CD14-positive monocyte (primary cell): ENCODE results near the gene MS4A14. TPM values are rescaled to one million over a fixed set of nuclear protein-coding genes. Genes with fewer than 3 reads are reported as not detected.

Experiments used
- DNase-seq, 3 donors: peaks; one replicate each; pipeline ENCODE4 v3.0.0-alpha.2; 2011 to 2022
- H2AFZ ChIP-seq: 2 replicates; pipeline ENCODE4 v1.6.0; 2012; ENCODE audit warnings: mild to moderate bottlenecking, low read depth, low read length, inconsistent platforms; ENCODE audit not compliant: insufficient read depth, poor library complexity, severe bottlenecking
- H3K27ac ChIP-seq, 2 donors: 1 replicate in 1 of 2; 2 replicates in 1 of 2; pipeline ENCODE4 v1.5.1; 2012 to 2013; ENCODE audit warnings: low read length in 2 of 2, control low read depth in 1 of 2, inconsistent platforms in 1 of 2, low read depth in 1 of 2, mild to moderate bottlenecking in 1 of 2
- H3K27me3 ChIP-seq, 2 donors: one replicate each; pipeline versions ENCODE4 v1.6.0 to v1.6.1; 2011 to 2013; ENCODE audit warnings: low read length in 2 of 2; ENCODE audit not compliant: control insufficient read depth in 2 of 2, insufficient read depth in 2 of 2
- H3K36me3 ChIP-seq, 2 donors: replicated peaks in 1 of 2; 1 replicate in 1 of 2; 2 replicates in 1 of 2; pipeline versions ENCODE4 v1.5.1 to v1.6.1; 2012 to 2013; ENCODE audit warnings: low read length in 2 of 2, control low read depth in 1 of 2, inconsistent platforms in 1 of 2, mild to moderate bottlenecking in 1 of 2; ENCODE audit not compliant: insufficient read depth in 2 of 2, control insufficient read depth in 1 of 2
- H3K4me1 ChIP-seq, 2 donors: 1 replicate in 1 of 2; 2 replicates in 1 of 2; pipeline versions ENCODE4 v1.5.1 to v1.6.1; 2012 to 2013; ENCODE audit warnings: low read length in 2 of 2, control low read depth in 1 of 2, inconsistent platforms in 1 of 2, mild to moderate bottlenecking in 1 of 2, moderate library complexity in 1 of 2; ENCODE audit not compliant: insufficient read depth in 2 of 2, control insufficient read depth in 1 of 2
- H3K4me2 ChIP-seq: replicated peaks from 2 replicates; pipeline ENCODE3; 2012; ENCODE audit warnings: low read length, moderate library complexity, mild to moderate bottlenecking; ENCODE audit not compliant: poor library complexity, severe bottlenecking; ENCODE audit errors: extremely low read depth
- H3K4me3 ChIP-seq, 3 experiments: fragments of 200-600 bp in 1 of 3; sonication (generic) in 1 of 3; replicated peaks in 1 of 3; 1 replicate in 2 of 3; 2 replicates in 1 of 3; pipeline ENCODE4 v1.5.1; 2011 to 2013; ENCODE audit warnings: low read length in 3 of 3, mild to moderate bottlenecking in 3 of 3, control low read depth in 2 of 3, low read depth in 2 of 3, inconsistent platforms in 1 of 3, moderate library complexity in 1 of 3
- H3K79me2 ChIP-seq: 2 replicates; pipeline ENCODE4 v1.6.0; 2012; ENCODE audit warnings: mild to moderate bottlenecking, control low read depth, inconsistent platforms, low read length, moderate library complexity; ENCODE audit not compliant: insufficient read depth
- H3K9ac ChIP-seq: 2 replicates; pipeline ENCODE4 v1.6.0; 2017; ENCODE audit warnings: low read length, mild to moderate bottlenecking; ENCODE audit not compliant: insufficient read depth, poor library complexity, severe bottlenecking
- H3K9me3 ChIP-seq, 2 donors: replicated peaks in 1 of 2; 1 replicate in 1 of 2; 2 replicates in 1 of 2; pipeline versions ENCODE4 v1.5.1 to v1.6.1; 2012 to 2013; ENCODE audit warnings: low read length in 2 of 2, control low read depth in 1 of 2; ENCODE audit not compliant: control insufficient read depth in 1 of 2, insufficient read depth in 1 of 2
- H4K20me1 ChIP-seq: 2 replicates; pipeline ENCODE4 v1.6.0; 2012; ENCODE audit warnings: mild to moderate bottlenecking, low read length, control low read depth, moderate library complexity; ENCODE audit not compliant: insufficient read depth
- H3K27ac Mint-ChIP-seq, 7 donors: one replicate each; pipeline ENCODE4 v1.8.0; 2020; ENCODE audit warnings: mild to moderate bottlenecking in 7 of 7, mixed read lengths in 7 of 7, moderate library complexity in 6 of 7, inconsistent platforms in 2 of 7
- H3K27me3 Mint-ChIP-seq, 3 donors: one replicate each; pipeline ENCODE4 v1.8.0; 2021 to 2022; ENCODE audit warnings: low read depth in 3 of 3, mild to moderate bottlenecking in 3 of 3, mixed read lengths in 3 of 3, moderate library complexity in 3 of 3, inconsistent platforms in 1 of 3
- H3K36me3 Mint-ChIP-seq, 2 donors: one replicate each; pipeline ENCODE4 v1.8.0; 2020; ENCODE audit warnings: mixed read lengths in 2 of 2, inconsistent platforms in 1 of 2, mild to moderate bottlenecking in 1 of 2
- H3K4me1 Mint-ChIP-seq: one replicate; pipeline ENCODE4 v1.8.0; 2020; ENCODE audit warnings: mild to moderate bottlenecking, mixed read lengths
- H3K4me3 Mint-ChIP-seq, 2 donors: one replicate each; pipeline ENCODE4 v1.8.0; 2020; ENCODE audit warnings: mild to moderate bottlenecking in 2 of 2, mixed read lengths in 2 of 2, moderate library complexity in 1 of 2
- H3K9me3 Mint-ChIP-seq, 7 donors: one replicate each; pipeline ENCODE4 v1.8.0; 2020 to 2022; ENCODE audit warnings: mixed read lengths in 7 of 7, mild to moderate bottlenecking in 6 of 7, moderate library complexity in 6 of 7, inconsistent platforms in 2 of 7
- WGBS: methylation state at CpG from one replicate; pipeline ENCODE4 v1.1.5; 2013; ENCODE audit warnings: missing lambda C conversion rate; ENCODE audit not compliant: insufficient coverage; 5-methylcytosine and 5-hydroxymethylcytosine counted together
- intact Hi-C, 2 donors: fragments of 100-400 bp; cut with micrococcal nuclease; formaldehyde crosslinking; loops; one replicate each; pipeline versions ENCODE4 v1.15.0 to v1.15.1; 2023
- polyA minus RNA-seq: library from RNA; depleted of rRNA, polyadenylated mRNA; stranded (reverse); fragments of >200 nt; gene quantifications from 2 replicates; pipeline ENCODE4 v1.2.3, GENCODE V29; 2012
- polyA plus RNA-seq, 3 donors: library from polyadenylated mRNA; depleted of rRNA in 1 of 3; unstranded in 2 of 3; stranded (reverse) in 1 of 3; fragments of 300-500 nt in 2 of 3; fragments of >200 nt in 1 of 3; fragmentation: Illumina TruSeq in 2 of 3; gene quantifications; 1 replicate in 2 of 3; 2 replicates in 1 of 3; pipeline ENCODE4 v1.2.3, GENCODE V29; 2012 to 2021
- total RNA-seq, 12 experiments: library from RNA in 1 of 12; stranded (reverse) in 1 of 12; fragments of 120-200 nt in 1 of 12; gene quantifications; one replicate each; pipeline ENCODE4 v1.2.4 and lab custom pipeline; 2013 to 2026; ENCODE audit warnings: mixed read lengths in 6 of 12, inconsistent platforms in 1 of 12
- TF ChIP-seq, protein P1 (sequence below): fragments of 200-600 bp; IDR thresholded peaks from one replicate; pipeline ENCODE4 v1.8.0; 2022; ENCODE audit warnings: antibody characterized with exemption, mild to moderate bottlenecking

Gene MS4A14
- total RNA-seq (2013), result 14.4 TPM
- polyA plus RNA-seq, result 10 to 100 TPM in 1 of 3 donors, 1 to 10 TPM in 2; 3.0 to 30.8 (median 7.5) TPM
- 3.9 and 5.3 TPM in 2 replicates for polyA minus RNA-seq
- 4.3 to 194 (median 33.7) reads per million in 11 experiments for total RNA-seq (lab: John Stamatoyannopoulos, UW)

DNA sequence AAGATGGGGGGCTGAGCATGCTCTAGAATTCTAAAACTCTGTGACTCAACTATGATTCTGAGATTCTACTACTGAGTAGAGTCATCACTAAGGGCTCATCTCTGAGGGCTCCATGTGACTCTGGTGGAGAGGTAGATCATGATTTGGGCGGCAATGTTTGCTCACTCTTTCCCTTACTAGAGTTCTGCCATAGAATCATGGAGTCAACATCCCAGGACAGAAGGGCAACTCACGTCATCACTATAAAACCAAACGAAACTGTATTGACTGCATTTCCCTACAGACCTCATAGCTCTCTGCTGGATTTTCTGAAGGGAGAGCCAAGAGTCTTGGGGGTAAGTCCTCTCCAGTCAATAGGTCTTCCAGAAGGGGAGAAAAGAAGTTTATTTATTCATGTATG is at the start of gene MS4A14:
TSS of gene MS4A14 (plus strand) at position 78 of the 400 bp plus-strand sequence. CDS start at position 198, 120 bp downstream.
- Histone ChIP-seq H3K9me3 (no peaks in the 10 kb centered on the region), H3K79me2 (peaks cover 3% of the 10 kb centered on the region), H3K36me3 (peaks cover 7 to 55% of the 10 kb centered on the region in 2 donors), H4K20me1 (no peaks in the 10 kb centered on the region), H3K4me1 (peaks cover 59 to 68% of the 10 kb centered on the region in 2 donors), H3K27me3 (no peaks in the 10 kb centered on the region), H3K4me3 (peak within 1 kb of the TSS in 1 of 3 experiments; percentile 44), H2AFZ (peak within 1 kb of the TSS; percentile 26), H3K9ac (peak within 1 kb of the TSS; percentile 33), H3K27ac (peak within 1 kb of the TSS; percentile 56 to 90), H3K4me2 (peak within 1 kb of the TSS; percentile 45)
- TF ChIP-seq, protein P1, sequence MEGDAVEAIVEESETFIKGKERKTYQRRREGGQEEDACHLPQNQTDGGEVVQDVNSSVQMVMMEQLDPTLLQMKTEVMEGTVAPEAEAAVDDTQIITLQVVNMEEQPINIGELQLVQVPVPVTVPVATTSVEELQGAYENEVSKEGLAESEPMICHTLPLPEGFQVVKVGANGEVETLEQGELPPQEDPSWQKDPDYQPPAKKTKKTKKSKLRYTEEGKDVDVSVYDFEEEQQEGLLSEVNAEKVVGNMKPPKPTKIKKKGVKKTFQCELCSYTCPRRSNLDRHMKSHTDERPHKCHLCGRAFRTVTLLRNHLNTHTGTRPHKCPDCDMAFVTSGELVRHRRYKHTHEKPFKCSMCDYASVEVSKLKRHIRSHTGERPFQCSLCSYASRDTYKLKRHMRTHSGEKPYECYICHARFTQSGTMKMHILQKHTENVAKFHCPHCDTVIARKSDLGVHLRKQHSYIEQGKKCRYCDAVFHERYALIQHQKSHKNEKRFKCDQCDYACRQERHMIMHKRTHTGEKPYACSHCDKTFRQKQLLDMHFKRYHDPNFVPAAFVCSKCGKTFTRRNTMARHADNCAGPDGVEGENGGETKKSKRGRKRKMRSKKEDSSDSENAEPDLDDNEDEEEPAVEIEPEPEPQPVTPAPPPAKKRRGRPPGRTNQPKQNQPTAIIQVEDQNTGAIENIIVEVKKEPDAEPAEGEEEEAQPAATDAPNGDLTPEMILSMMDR, result no peak
- no CpG with 5 or more reads among the region's 3 CpGs for WGBS
- H3K36me3 Mint-ChIP-seq, result peaks cover 66 to 74% of the 10 kb centered on the region in 2 donors
- peaks cover 59% of the 10 kb centered on the region for H3K4me1 Mint-ChIP-seq
- no peaks in the 10 kb centered on the region for H3K27me3 Mint-ChIP-seq
- H3K27ac Mint-ChIP-seq, result peak within 1 kb of the TSS; percentile 90 to 96 (median 93)
- intact Hi-C loops, result loop anchor here (5.0 kb wide), 1 partner anchor 34 kb away; no protein-coding TSS in a partner anchor
- peak; percentile 25 to 62 (median 49) for DNase-seq
- H3K9me3 Mint-ChIP-seq, result peaks cover 0 to 11% (median 5%) of the 10 kb centered on the region in 7 donors
- H3K4me3 Mint-ChIP-seq, result peak within 1 kb of the TSS in 1 of 2 donors; percentile 64

DNA sequence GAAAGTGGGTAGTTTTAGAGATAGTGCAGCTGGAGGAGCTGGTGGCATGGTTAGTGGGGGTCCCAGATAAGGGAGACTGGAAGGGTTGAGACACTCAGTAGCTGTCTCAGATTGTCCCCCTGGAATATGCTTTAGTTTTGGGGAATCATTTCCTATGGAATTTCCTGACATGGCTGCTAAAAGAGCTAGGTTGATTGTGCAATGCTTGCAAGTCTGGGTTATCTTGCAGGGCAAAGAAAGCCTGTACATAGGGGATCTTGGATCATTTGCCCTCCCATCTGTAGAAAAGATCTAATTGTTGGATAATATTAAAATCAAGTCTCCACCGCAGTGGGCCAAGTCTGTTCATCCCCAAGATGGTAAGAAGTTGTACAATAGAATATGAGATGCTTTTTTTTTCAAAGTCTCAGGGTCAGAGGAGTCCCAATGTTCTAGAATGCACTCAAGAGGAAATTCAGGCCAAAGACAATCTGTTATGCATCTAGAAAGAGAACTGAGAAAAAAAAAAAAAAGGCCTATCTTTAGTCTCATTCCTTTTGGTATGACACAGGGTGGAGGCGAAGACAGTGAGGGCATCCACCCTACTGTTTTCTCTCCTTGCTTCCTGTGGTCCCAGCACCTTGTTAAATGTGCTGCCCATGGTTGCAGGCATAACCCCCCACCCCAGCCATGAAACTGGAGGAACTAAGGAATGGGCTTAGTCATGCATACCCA is 49.0 kb upstream of the MS4A14 start:
- Histone ChIP-seq H3K9me3 (no peaks in the 10 kb centered on the region), H3K9ac (no peak overlapping the region), H4K20me1 (no peaks in the 10 kb centered on the region), H3K79me2 (no peaks in the 10 kb centered on the region), H3K36me3 (no peaks in the 10 kb centered on the region), H3K4me3 (no peak overlapping the region), H3K4me2 (no peak overlapping the region), H2AFZ (no peak overlapping the region), H3K4me1 (peaks cover 5 to 11% of the 10 kb centered on the region in 2 donors), H3K27ac (no peak overlapping the region), H3K27me3 (no peaks in the 10 kb centered on the region)
- no CpG with 5 or more reads among the region's 2 CpGs for WGBS
- intact Hi-C loops, result loop anchor here in 1 of 2 donors (10.0 kb wide), 1 partner anchor 268 kb away; no protein-coding TSS in a partner anchor
- H3K27ac Mint-ChIP-seq, result no peak overlapping the region
- no peak for DNase-seq
- H3K27me3 Mint-ChIP-seq, result no peaks in the 10 kb centered on the region
- no peaks in the 10 kb centered on the region for H3K36me3 Mint-ChIP-seq
- H3K9me3 Mint-ChIP-seq, result no peaks in the 10 kb centered on the region
- H3K4me3 Mint-ChIP-seq, result no peak overlapping the region
- H3K4me1 Mint-ChIP-seq, result peaks cover 13% of the 10 kb centered on the region
- TF ChIP-seq, protein P1, result no peak
